Measurements from ENCODE around the gene KIF23. TPM values are rescaled to one million over a fixed set of nuclear protein-coding genes. Genes with fewer than 3 reads are reported as not detected.
A peak's percentile ranks its signal among the peaks of the same experiment; 100 is the strongest.

KIF23 gene
- total RNA-seq, 1 donor from 2014 or later: 3.7 TPM

DNA sequence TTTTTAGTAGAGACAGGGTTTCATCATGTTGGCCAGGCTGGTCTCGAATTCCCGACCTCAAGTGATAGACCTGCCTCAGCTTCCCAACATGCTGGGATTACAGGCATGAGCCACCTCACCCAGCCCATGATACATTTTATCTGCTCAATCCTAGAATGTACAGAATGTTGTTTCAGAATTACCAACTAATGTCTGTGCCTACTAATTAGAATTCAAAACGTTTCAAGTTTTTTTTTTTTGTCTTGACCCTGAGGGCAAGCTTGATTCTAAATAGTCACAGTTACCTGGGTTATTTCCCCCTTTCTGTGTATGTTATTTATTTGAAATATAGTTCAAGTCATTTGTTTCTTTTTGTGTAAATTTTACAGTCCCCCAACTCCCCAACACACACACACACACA, 5.3 kb upstream of the KIF23 start:
- FAIRE-seq (no peak), DNase-seq (ENCODE audit: low read depth) (no peak)
- no peak overlapping the region for H3K4me3 ChIP-seq (ENCODE audit: low read depth, low read length)
- TF ChIP-seq, protein P1, sequence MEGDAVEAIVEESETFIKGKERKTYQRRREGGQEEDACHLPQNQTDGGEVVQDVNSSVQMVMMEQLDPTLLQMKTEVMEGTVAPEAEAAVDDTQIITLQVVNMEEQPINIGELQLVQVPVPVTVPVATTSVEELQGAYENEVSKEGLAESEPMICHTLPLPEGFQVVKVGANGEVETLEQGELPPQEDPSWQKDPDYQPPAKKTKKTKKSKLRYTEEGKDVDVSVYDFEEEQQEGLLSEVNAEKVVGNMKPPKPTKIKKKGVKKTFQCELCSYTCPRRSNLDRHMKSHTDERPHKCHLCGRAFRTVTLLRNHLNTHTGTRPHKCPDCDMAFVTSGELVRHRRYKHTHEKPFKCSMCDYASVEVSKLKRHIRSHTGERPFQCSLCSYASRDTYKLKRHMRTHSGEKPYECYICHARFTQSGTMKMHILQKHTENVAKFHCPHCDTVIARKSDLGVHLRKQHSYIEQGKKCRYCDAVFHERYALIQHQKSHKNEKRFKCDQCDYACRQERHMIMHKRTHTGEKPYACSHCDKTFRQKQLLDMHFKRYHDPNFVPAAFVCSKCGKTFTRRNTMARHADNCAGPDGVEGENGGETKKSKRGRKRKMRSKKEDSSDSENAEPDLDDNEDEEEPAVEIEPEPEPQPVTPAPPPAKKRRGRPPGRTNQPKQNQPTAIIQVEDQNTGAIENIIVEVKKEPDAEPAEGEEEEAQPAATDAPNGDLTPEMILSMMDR (IDR thresholded peaks at IDR 0.05; ENCODE audit: insufficient read depth, low read length, severe bottlenecking): no peak
- H3K27me3 ChIP-seq (ENCODE audit: control insufficient read depth, insufficient read depth, low read length): no peaks in the 10 kb centered on the region
- no peaks in the 10 kb centered on the region for H3K36me3 ChIP-seq (ENCODE audit: control insufficient read depth, insufficient read depth, low read length)

GRCh38 chr15:69410248-69410874, 3.8 kb upstream of the KIF23 start:
- peak; percentile 79 for DNase-seq (ENCODE audit: low read depth)
- H3K4me3 ChIP-seq (ENCODE audit: low read depth, low read length): no peak overlapping the region
- TF ChIP-seq, protein P1 (IDR thresholded peaks at IDR 0.05; ENCODE audit: insufficient read depth, low read length, severe bottlenecking): peak; percentile 73
- FAIRE-seq: no peak
- H3K36me3 ChIP-seq (ENCODE audit: control insufficient read depth, insufficient read depth, low read length): no peaks in the 10 kb centered on the region
- no peaks in the 10 kb centered on the region for H3K27me3 ChIP-seq (ENCODE audit: control insufficient read depth, insufficient read depth, low read length)

- FAIRE-seq: no peak
- no peak for DNase-seq (ENCODE audit: low read depth)
- H3K36me3 ChIP-seq (ENCODE audit: control insufficient read depth, insufficient read depth, low read length): no peaks in the 10 kb centered on the region
- no peak overlapping the region for H3K4me3 ChIP-seq (ENCODE audit: low read depth, low read length)
- H3K27me3 ChIP-seq (ENCODE audit: control insufficient read depth, insufficient read depth, low read length): no peaks in the 10 kb centered on the region
- TF ChIP-seq, protein P1 (IDR thresholded peaks at IDR 0.05; ENCODE audit: insufficient read depth, low read length, severe bottlenecking): no peak
Observed at GRCh38 chr15:69412274-69412673, 1.9 kb upstream of the KIF23 start.

GRCh38 chr15:69412701-69413100, 1.4 kb upstream of the KIF23 start:
- no peaks in the 10 kb centered on the region for H3K27me3 ChIP-seq (ENCODE audit: control insufficient read depth, insufficient read depth, low read length)
- TF ChIP-seq, protein P1 (IDR thresholded peaks at IDR 0.05; ENCODE audit: insufficient read depth, low read length, severe bottlenecking): no peak
- DNase-seq (ENCODE audit: low read depth) (no peak), FAIRE-seq (no peak)
- H3K36me3 ChIP-seq (ENCODE audit: control insufficient read depth, insufficient read depth, low read length): no peaks in the 10 kb centered on the region
- H3K4me3 ChIP-seq (ENCODE audit: low read depth, low read length): no peak overlapping the region

GRCh38 chr15:69414701-69415167, 585 bp downstream of the KIF23 start:
- H3K4me3 ChIP-seq (ENCODE audit: low read depth, low read length): peak overlapping the region; percentile 83
- H3K36me3 ChIP-seq (ENCODE audit: control insufficient read depth, insufficient read depth, low read length): no peaks in the 10 kb centered on the region
- no peaks in the 10 kb centered on the region for H3K27me3 ChIP-seq (ENCODE audit: control insufficient read depth, insufficient read depth, low read length)
- TF ChIP-seq, protein P1 (IDR thresholded peaks at IDR 0.05; ENCODE audit: insufficient read depth, low read length, severe bottlenecking): no peak
- FAIRE-seq: no peak
- peak; percentile 74 for DNase-seq (ENCODE audit: low read depth)

GRCh38 chr15:69415381-69415780, 1.2 kb downstream of the KIF23 start:
- Histone ChIP-seq H3K36me3 (ENCODE audit: control insufficient read depth, insufficient read depth, low read length) (no peaks in the 10 kb centered on the region), H3K4me3 (ENCODE audit: low read depth, low read length) (no peak overlapping the region), H3K27me3 (ENCODE audit: control insufficient read depth, insufficient read depth, low read length) (no peaks in the 10 kb centered on the region)
- TF ChIP-seq, protein P1 (IDR thresholded peaks at IDR 0.05; ENCODE audit: insufficient read depth, low read length, severe bottlenecking): no peak
- no peak for DNase-seq (ENCODE audit: low read depth)
- no peak for FAIRE-seq
